H1 (cell line): Measurements from ENCODE around the gene C5. TPM values are rescaled to one million over a fixed set of nuclear protein-coding genes. Genes with fewer than 3 reads are reported as not detected.

ENCODE experiments used
- GABPA ChIP-seq: IDR thresholded peaks from 2 replicates; pipeline ENCODE4 v1.6.1; 2011; ENCODE audit warnings: mild to moderate bottlenecking, low read length, moderate library complexity, borderline replicate concordance; ENCODE audit not compliant: insufficient read depth
- SIN3A ChIP-seq, 2 experiments: IDR thresholded peaks in 1 of 2; conservative IDR thresholded peaks in 1 of 2; 2 replicates each; pipeline ENCODE4 v1.6.1; 2011 to 2012; ENCODE audit warnings: low read length in 2 of 2, improper control_type of control experiment in 1 of 2, low read depth in 1 of 2, mild to moderate bottlenecking in 1 of 2
- SP1 ChIP-seq: IDR thresholded peaks from 2 replicates; pipeline ENCODE4 v1.6.1; 2011; ENCODE audit warnings: low read depth, low read length
- SP2 ChIP-seq: IDR thresholded peaks from 2 replicates; pipeline ENCODE4 v1.6.1; 2012; ENCODE audit warnings: mild to moderate bottlenecking, low read length, inconsistent platforms
- ZNF274 ChIP-seq: IDR thresholded peaks from 2 replicates; pipeline ENCODE4 v1.7.0; 2012; ENCODE audit warnings: low read length, borderline replicate concordance; ENCODE audit errors: extremely low read depth
- polyA plus RNA-seq, 7 experiments: library from polyadenylated mRNA; depleted of rRNA in 3 of 7; stranded (reverse) in 5 of 7; unstranded in 2 of 7; fragments of >200 nt in 5 of 7; fragments of 200-250 nt in 2 of 7; gene quantifications; 1 replicate in 5 of 7; 2 replicates in 1 of 7; 4 replicates in 1 of 7; pipeline versions ENCODE4 v1.2.1 to v1.2.3, GENCODE V29; 2011 to 2013; ENCODE audit warnings: missing spikeins in 2 of 7, mixed read lengths in 2 of 7
- total RNA-seq: library from RNA; stranded (reverse); fragmentation: NEBNext Ultra II Directional; extraction: Animal tissue kit (Norgen Biotek cat#: 25700); gene quantifications from 2 replicates; pipeline ENCODE4 v1.2.1, GENCODE V29; 2021

The C5 gene
- total and polyA plus RNA-seq, 2 of the 8 experiments (the other 6 are each of a cell fraction or from before 2014, with no cell fraction given): 0.24 to 0.35 TPM

- no peak for TF ChIP-seq GABPA
- no peak for TF ChIP-seq SP2
- TF ChIP-seq SP1: no peak
- TF ChIP-seq SIN3A (conservative IDR thresholded peaks at IDR 0.05 in 1 of 2, IDR thresholded peaks at IDR 0.05 in 1 of 2; ENCODE audit: low read depth in 1 of 2, low read length in 2 of 2): no peak
- TF ChIP-seq ZNF274: no peak
These were observed 105.6 kb downstream of the C5 start (continued) for GRCh38 chr9:120944434-120944843.
